Activated gamma-delta T cell (primary cell): ENCODE results near the gene RNF31.
"Not testable (repeated sequence)": the region's sequence is repeated elsewhere in the genome, so short reads cannot be mapped to it uniquely, and the experiment has no call there.

ENCODE experiments used
- DNase-seq: peaks from one replicate; lab custom pipeline; 2025; lab: John Stamatoyannopoulos, UW

RNF31 gene

GRCh38 chr14:24202538-24202937 lies 55.2 kb downstream of the RNF31 start:
- DNase-seq = not testable (repeated sequence)

- DNase-seq = not testable (repeated sequence)
Measured at GRCh38 chr14:24203249-24203886, 56.1 kb downstream of the RNF31 start.

- DNase-seq = no peak
Measured at GRCh38 chr14:24204163-24205146, 57.2 kb downstream of the RNF31 start.

- no peak for DNase-seq
Measured at GRCh38 chr14:24206260-24207103, 59.2 kb downstream of the RNF31 start.

- no peak for DNase-seq
Measured at GRCh38 chr14:24207104-24207551, 59.8 kb downstream of the RNF31 start.

- DNase-seq = no peak
Measured at GRCh38 chr14:24207625-24208024, 60.3 kb downstream of the RNF31 start.
